Kidney (tissue), 14 donors: Measurements from ENCODE around the gene SMC6. TPM values are rescaled to one million over a fixed set of nuclear protein-coding genes. Genes with fewer than 3 reads are reported as not detected.

ENCODE experiments used
- DNase-seq, 5 donors: peaks; one replicate each; pipeline ENCODE4 v3.0.0-alpha.2; 2013 to 2020
- FAIRE-seq: peaks from 2 replicates; lab custom pipeline; 2012; peaks lifted over from hg19 to GRCh38; lab: Jason Lieb, UNC
- H3K27ac ChIP-seq, 2 donors: one replicate each; pipeline ENCODE4 v1.7.0; 2013; ENCODE audit warnings: low read depth in 2 of 2, low read length in 2 of 2, inconsistent platforms in 1 of 2
- H3K27me3 ChIP-seq: one replicate; pipeline ENCODE4 v1.7.1; 2013; ENCODE audit warnings: low read length, inconsistent platforms; ENCODE audit not compliant: control insufficient read depth, insufficient read depth
- H3K36me3 ChIP-seq, 3 donors: one replicate each; pipeline versions ENCODE4 v1.7.0 to v1.7.1; 2013; ENCODE audit warnings: low read length in 3 of 3, control low read depth in 1 of 3, inconsistent platforms in 1 of 3; ENCODE audit not compliant: insufficient read depth in 3 of 3, control insufficient read depth in 2 of 3
- H3K4me1 ChIP-seq, 3 donors: one replicate each; pipeline versions ENCODE4 v1.7.0 to v1.7.1; 2013; ENCODE audit warnings: low read length in 3 of 3, inconsistent platforms in 1 of 3, low read depth in 1 of 3; ENCODE audit not compliant: control insufficient read depth in 2 of 3, insufficient read depth in 2 of 3
- H3K4me3 ChIP-seq, 3 donors: one replicate each; pipeline versions ENCODE4 v1.7.0 to v1.8.1; 2013; ENCODE audit warnings: low read length in 3 of 3, control low read depth in 1 of 3, inconsistent platforms in 1 of 3
- H3K9ac ChIP-seq, 3 donors: one replicate each; pipeline versions ENCODE4 v1.7.0 to v1.7.1; 2013; ENCODE audit warnings: low read length in 3 of 3, control low read depth in 1 of 3, inconsistent platforms in 1 of 3
- H3K9me3 ChIP-seq, 3 donors: one replicate each; pipeline versions ENCODE4 v1.7.0 to v1.7.1; 2013; ENCODE audit warnings: low read length in 3 of 3, control low read depth in 1 of 3, inconsistent platforms in 1 of 3; ENCODE audit not compliant: control insufficient read depth in 2 of 3, insufficient read depth in 1 of 3
- CTCF ChIP-seq: IDR thresholded peaks from 3 replicates; pipeline ENCODE4 v1.5.1; 2012; ENCODE audit warnings: mild to moderate bottlenecking, moderate library complexity, borderline replicate concordance; ENCODE audit not compliant: insufficient read depth; ENCODE audit errors: extremely low read depth
- intact Hi-C: fragments of 100-400 bp; cut with DNase I; formaldehyde crosslinking; loops from one replicate; pipeline ENCODE4 v1.11.1; 2022
- polyA plus RNA-seq: library from polyadenylated mRNA; stranded (reverse); fragments of 350-450 nt; fragmentation: Illumina TruSeq; extraction: RNeasy Lipid Tissue Mini Kit (QIAGEN cat#74804); gene quantifications from one replicate; pipeline ENCODE4 v1.2.3, GENCODE V29; 2014; ENCODE audit warnings: low read depth, low replicate concordance; ENCODE audit not compliant: insufficient read depth
- total RNA-seq: library from RNA; stranded (reverse); fragmentation: NEBNext Ultra II Directional; extraction: Animal tissue kit (Norgen Biotek cat#: 25700); gene quantifications from one replicate; pipeline ENCODE4 v1.2.1, GENCODE V29; 2021
- donor health status: control.
- donor health status: control.
- donor health status: control.
- donor health status: control.
- donor health status: control.
- donor health status: DM: yes; HTN: yes; CAD: no.
- donor health status: Normal renal cell carcinoma (clear cell type).

Gene SMC6
- total and polyA plus RNA-seq, 2 donors from 2014 or later = 4.8 to 16.3 TPM

- DNase-seq (no peak), FAIRE-seq (no peak)
- Histone ChIP-seq H3K4me1 (no peaks in the 10 kb centered on the region), H3K27me3 (no peaks in the 10 kb centered on the region), H3K9ac (no peak overlapping the region), H3K9me3 (no peaks in the 10 kb centered on the region), H3K36me3 (peaks cover 0 to 2% (median 0%) of the 10 kb centered on the region in 3 donors), H3K4me3 (no peak overlapping the region), H3K27ac (no peak overlapping the region)
- intact Hi-C loops = no loop called here
- TF ChIP-seq CTCF = no peak
Observed at GRCh38 chr2:17680119-17680518, 73.5 kb downstream of the SMC6 start.

- Histone ChIP-seq H3K27me3 (no peaks in the 10 kb centered on the region), H3K9me3 (no peaks in the 10 kb centered on the region), H3K9ac (no peak overlapping the region), H3K4me3 (no peak overlapping the region), H3K36me3 (peaks cover 0 to 3% (median 0%) of the 10 kb centered on the region in 3 donors), H3K4me1 (no peaks in the 10 kb centered on the region), H3K27ac (no peak overlapping the region)
- DNase-seq (no peak), FAIRE-seq (no peak)
- intact Hi-C loops = no loop called here
- no peak for TF ChIP-seq CTCF
Observed at GRCh38 chr2:17674817-17675216, 78.8 kb downstream of the SMC6 start.

- no peak overlapping the region for H3K9ac ChIP-seq
- H3K4me3 ChIP-seq = no peak overlapping the region
- FAIRE-seq = no peak
- H3K27ac ChIP-seq = no peak overlapping the region
- no peak for DNase-seq
- no peaks in the 10 kb centered on the region for H3K27me3 ChIP-seq
- H3K4me1 ChIP-seq = no peaks in the 10 kb centered on the region
- peaks cover 0 to 8% (median 2%) of the 10 kb centered on the region in 3 donors for H3K36me3 ChIP-seq
- no peaks in the 10 kb centered on the region for H3K9me3 ChIP-seq
- intact Hi-C loops = no loop called here
- no peak for TF ChIP-seq CTCF
Observed at GRCh38 chr2:17672583-17673317, 80.9 kb downstream of the SMC6 start.
